H7 (cell line): Measurements from ENCODE around the gene WNT11. TPM values are rescaled to one million over a fixed set of nuclear protein-coding genes. Genes with fewer than 3 reads are reported as not detected.
A peak's percentile ranks its signal among the peaks of the same experiment; 100 is the strongest.

Experiments used
- DNase-seq: peaks from one replicate; pipeline ENCODE4 v3.0.0; 2012
- H3K27me3 ChIP-seq: 2 replicates; pipeline ENCODE4 v1.6.0; 2011; ENCODE audit warnings: mild to moderate bottlenecking, low read length; ENCODE audit not compliant: control insufficient read depth, insufficient read depth
- H3K36me3 ChIP-seq: replicated peaks from 2 replicates; pipeline ENCODE4 v1.5.1; 2011; ENCODE audit warnings: low read length; ENCODE audit not compliant: control insufficient read depth, insufficient read depth
- H3K4me3 ChIP-seq: 2 replicates; pipeline ENCODE4 v1.5.1; 2011; ENCODE audit warnings: low read depth, mild to moderate bottlenecking, control low read depth, low read length, moderate library complexity; ENCODE audit not compliant: insufficient read depth
- total RNA-seq: library from RNA; depleted of rRNA; stranded (reverse); fragments of >200 nt; shearing (Covaris generic); gene quantifications from 2 replicates; pipeline ENCODE4 v1.2.3, GENCODE V29; 2014

WNT11 gene
- total RNA-seq, 1 experiment from 2014 or later: 1.0 TPM

DNA sequence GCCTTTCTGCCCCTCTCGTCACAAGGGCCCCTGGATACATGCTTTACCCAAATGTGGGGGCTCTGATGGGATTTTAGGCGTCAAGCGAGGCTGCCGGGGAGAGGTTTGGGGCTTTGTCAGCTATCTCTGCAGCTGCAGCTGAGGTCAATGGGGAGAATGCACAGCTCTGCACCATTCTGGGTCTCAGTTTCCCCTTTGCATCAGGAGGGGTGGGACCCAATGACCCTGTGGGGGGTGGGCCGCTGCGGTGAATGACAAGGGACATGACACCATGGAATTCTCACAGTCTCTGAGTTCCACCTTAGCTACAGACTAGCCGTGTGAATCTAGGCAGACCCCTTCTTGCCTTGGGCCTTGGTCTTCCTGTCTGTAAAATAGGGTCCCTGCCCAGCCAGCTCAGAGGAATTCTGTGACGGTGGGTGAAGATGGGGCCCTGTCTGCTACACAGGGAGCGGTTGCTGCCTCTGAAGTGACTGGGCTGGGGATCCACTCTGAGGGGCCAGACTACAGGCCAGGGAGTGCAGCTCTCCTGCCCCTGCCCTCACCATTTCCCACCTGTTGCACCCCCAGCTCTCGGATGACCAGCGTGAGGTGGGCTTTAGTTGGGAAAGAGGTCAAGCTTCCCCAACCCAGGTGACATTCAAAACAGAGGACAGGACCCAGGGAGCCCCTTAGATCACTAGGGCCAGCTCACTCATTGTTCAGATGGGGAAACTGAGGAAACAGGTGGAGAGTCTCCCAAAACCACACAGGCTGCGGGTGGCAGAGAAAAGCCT, 35.9 kb upstream of the WNT11 start:
- Histone ChIP-seq H3K4me3 (no peak overlapping the region), H3K27me3 (peaks cover 21% of the 10 kb centered on the region), H3K36me3 (no peaks in the 10 kb centered on the region)
- DNase-seq: no peak

DNA sequence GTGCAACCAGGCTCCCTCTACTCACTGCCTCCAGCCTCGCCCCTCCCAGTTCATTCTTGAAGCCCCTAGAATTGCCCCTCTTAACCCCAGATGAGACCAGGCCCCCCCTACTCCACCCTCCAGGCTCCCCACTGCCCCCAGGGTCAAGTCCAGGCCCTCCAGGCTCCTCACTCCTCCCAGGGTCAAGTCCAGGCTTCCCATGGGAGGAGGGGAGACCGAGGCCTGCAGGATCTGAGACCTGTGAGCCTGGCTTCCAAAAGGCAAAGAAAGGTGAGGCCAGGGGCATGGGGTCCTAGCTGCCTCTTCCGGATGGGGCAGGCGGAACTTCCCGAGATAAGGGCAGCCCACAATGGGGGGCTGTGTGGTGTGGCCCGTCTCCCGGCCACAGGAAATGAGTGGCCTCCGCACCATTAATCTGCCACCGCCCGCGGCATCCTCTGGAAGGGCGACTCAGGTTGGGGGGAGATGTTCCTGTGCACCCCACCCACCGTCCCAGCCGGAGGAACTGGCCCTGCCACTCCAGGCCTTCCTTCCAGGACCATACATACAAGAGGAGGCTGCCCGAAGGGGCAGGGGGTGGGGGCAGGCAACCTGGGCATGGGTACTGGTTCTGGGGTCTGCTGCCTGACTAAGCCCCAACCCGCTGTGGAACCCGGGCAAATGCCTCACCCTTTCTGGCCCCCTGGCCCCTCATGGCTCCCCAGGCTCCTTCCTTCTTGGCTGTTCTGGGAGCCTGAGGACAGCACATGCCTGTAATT, 35.1 kb upstream of the WNT11 start:
- H3K4me3 ChIP-seq: no peak overlapping the region
- H3K27me3 ChIP-seq: peaks cover 21% of the 10 kb centered on the region
- no peak for DNase-seq
- H3K36me3 ChIP-seq: no peaks in the 10 kb centered on the region

DNA sequence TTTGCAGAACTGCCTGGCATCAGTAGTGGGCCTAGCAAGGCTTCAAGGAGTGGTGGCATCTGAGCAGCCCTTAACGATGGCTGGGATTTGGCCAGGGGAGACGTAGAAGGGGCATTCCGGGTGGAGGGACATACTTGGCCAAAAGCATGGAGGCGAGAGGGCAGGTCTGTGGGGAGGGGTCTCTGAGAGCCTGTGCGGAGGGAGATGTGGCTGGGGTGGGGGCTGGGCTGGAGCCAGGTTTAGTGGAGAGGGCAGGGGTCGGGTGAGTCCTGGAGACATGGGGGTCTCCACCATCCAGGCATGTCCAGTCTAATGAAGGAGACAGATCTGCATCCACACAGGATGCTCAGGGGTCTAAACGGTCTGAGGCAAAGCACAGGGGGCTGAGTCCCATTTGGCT, 34.4 kb upstream of the WNT11 start:
- no peak for DNase-seq
- no peak overlapping the region for H3K4me3 ChIP-seq
- peaks cover 21% of the 10 kb centered on the region for H3K27me3 ChIP-seq
- H3K36me3 ChIP-seq: no peaks in the 10 kb centered on the region

DNA sequence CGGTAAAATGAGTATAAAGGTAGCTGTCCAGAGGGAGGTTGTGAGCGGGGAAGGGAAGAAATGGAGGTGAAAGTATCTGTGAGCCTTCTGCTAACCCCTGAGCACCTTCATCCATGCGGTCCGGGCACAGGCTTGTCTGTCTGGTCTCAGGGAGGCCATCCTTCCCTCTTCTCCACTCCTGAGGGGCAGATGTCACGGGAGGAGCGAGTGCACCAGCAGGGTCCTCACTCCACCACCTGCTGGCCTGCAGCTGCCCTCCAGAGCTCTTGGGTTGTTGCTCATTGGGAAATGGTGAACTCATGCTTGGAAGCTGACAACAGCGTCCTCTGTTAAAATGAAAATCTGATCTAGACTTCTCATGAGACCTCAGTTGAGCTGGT, 33.8 kb upstream of the WNT11 start:
- Histone ChIP-seq H3K4me3 (no peak overlapping the region), H3K36me3 (no peaks in the 10 kb centered on the region), H3K27me3 (peaks cover 21% of the 10 kb centered on the region)
- DNase-seq: no peak

DNA sequence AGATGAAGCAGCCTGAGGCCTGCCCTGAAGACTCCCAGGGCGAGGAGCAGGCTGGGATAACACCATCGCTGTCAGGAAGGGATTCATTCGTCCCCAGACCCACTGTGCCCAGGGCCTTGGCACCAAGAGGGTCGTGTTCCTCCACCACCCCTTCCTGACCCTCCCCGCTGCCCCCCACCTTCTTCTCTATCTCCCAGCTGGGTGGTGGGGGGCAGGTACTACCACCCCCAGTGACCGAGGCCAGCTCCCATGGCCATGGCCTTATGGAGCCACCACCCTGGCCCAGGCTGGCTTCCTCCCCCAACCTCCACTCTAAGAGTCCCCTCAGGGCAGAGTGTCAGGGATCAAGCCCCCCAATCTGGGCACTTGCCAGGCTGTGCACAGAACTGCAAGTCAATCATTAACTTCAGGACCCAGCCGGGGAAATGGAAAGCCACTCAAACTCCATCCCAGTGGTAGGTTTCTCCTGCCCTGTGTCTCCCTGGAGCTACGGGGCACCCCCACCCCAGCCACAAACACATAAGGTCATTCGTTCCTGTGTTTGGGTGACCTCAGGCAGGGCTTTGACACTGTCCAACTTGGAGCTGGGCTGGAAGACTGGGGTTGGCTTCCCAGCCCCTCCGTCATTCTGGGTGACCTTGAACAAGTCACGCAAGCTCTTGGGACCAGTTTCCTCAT, 33.3 kb upstream of the WNT11 start:
- Histone ChIP-seq H3K27me3 (peaks cover 21% of the 10 kb centered on the region), H3K4me3 (no peak overlapping the region), H3K36me3 (no peaks in the 10 kb centered on the region)
- no peak for DNase-seq

DNA sequence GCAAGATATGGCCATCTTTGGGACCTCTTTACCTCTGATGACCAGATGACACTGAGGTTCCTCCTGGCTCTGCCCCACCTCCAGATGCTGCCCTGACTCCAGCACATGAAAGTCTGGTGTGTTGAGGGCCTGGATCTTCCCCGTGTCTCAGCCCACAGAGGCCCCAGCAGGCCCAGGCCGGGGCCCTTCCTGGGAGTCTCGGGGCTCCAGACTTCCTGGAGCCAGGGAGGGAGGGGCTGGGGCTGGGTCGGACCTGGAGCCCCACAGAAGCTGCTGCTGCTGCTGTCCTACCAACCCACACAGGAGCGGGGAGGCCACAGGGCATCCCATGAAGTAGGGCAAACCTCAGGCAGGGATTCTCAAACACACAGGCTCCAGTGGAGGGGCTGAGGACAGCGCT, 32.2 kb upstream of the WNT11 start:
- Histone ChIP-seq H3K27me3 (peaks cover 12% of the 10 kb centered on the region), H3K36me3 (no peaks in the 10 kb centered on the region), H3K4me3 (no peak overlapping the region)
- DNase-seq: no peak

DNA sequence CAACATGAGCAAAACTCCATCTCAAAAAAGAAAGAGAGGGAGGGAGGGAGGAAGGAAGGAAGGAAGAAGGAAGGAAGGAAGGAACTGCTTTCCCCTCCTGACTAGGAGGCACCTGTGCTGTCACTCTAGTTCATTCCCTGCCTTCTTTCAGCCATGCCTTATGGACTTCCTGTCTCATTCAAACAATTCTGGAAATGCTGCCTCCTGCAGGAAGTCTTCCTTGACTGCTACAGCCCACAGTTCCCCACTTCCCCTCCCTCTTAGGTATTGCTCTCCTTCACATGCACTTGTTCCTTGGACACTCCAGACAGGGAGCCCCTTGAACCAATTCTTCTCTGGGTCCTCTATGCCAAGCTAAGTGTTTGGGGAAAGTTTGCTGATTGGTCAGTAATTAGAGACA, 31.6 kb upstream of the WNT11 start:
- no peaks in the 10 kb centered on the region for H3K36me3 ChIP-seq
- no peak overlapping the region for H3K4me3 ChIP-seq
- peak; percentile 85 for DNase-seq
- H3K27me3 ChIP-seq: peaks cover 7% of the 10 kb centered on the region

DNA sequence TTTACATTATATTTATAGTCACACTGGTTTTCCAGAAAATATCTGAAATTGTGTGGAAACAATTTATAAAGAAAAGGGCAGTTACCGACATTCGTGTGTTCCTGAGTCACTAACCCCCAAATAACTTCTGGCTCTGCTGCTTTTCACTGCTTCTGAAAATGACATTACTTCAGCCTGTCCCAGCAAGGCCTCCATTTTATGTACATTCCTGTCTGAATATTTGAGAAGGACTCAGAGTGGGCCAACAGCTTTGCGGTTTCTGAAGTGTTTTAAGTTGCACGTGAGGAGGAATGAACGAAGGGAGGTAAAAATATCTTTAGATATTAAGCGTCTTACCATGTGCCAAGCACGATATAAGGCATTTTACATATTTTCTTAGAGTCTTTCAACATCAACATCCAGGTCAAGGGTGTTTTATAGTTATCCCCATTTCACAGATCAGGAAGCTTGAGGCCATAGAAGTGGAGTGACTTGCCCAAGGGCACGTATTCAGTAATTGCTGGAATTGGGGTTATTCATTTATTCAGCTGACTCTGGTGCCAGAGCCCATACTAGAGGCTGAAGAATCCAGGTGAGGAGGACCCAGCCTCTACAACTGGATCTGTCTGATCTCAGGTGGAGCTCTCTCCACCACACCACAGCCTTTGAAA, 30.8 kb upstream of the WNT11 start:
- 0 out of 2 replicates have a peak, but pooled peaks cover 2% of the 10 kb centered on the region for H3K27me3 ChIP-seq
- no peak for DNase-seq
- H3K4me3 ChIP-seq: peak overlapping the region; percentile 77
- H3K36me3 ChIP-seq: no peaks in the 10 kb centered on the region

DNA sequence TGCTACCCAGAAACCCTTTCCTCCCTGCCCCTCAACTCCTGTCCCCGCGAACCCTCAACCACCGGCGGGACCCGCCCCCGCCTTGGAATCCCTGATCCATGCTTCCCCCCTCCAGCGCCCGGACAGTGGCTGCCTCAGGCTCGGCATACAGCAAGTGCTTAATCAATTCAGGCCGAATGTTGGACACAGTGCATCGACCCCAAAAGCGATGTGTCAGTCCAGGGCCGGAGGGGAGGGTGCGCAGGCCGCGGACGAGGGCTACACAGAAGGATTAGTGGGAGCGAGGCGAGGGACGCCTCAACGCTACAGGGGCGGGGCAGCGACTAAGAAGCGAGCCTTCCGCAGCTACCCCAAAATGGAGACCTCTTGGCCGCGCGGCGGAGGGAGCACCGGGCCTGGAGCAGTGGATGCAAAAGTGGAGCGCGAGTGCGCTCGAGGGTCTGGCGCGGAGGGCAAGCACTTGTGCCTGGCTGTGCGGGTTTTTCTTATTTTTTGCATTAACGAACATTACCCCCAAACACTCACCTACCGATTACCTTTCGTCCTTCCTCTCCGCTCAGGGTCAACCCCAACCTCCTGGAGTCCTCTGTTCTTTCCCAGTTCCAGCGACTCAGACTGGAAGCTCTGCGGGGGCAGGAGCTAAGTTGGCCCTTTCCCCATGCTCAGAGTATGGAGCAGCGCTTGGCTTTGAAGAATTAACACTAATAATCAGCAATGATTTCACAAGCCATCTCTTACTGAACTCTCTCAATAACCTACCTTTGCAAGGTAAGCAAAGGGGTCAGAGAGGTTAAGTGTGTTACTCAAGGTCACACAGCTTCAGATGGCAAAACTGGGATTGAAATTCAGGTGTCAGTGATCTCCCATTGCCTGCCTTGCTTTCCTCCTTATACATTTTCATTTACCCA, 30.0 kb upstream of the WNT11 start:
- Histone ChIP-seq H3K4me3 (peak overlapping the region; percentile 77), H3K36me3 (no peaks in the 10 kb centered on the region), H3K27me3 (0 out of 2 replicates have a peak, but pooled peaks cover 2% of the 10 kb centered on the region)
- DNase-seq: peak; percentile 92

DNA sequence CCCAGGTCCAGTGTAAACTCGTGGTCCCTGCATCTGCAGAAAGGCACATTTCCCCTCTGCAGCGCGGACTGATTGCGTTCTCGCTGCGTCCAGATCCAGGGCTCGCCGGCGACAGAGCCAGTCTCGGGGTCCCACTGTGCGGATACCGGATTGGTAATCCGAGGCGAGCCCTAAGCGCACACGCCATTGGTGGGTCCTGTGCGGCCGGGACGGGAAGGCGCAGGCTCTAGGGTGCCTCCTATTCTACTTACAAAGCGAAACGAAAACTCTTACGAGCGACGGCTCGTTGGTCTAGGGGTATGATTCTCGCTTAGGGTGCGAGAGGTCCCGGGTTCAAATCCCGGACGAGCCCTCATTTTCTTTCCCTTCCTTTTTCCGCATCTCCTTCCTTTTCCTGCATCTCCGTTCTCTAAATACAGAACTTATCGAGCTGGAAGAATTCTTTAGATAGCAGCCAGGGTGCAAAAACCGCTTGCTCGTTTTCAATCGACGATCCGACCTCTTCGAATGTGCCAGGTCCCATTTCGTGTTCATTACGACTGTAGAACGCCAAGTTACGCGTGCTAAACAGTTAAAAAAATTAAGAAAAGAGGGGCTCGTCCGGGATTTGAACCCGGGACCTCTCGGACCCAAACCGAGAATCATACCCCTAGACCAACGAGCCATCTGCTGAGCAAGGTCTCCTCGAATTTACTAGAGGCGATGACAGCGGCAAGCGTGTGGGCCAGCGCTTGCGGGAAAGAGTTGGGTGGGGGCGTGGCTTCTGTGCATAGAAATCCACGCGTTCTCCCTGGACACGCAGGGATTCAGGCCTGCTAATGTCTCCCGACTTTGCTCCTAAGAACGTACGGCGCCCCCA, 29.2 kb upstream of the WNT11 start:
- peak overlapping the region; percentile 77 for H3K4me3 ChIP-seq
- DNase-seq: peak; percentile 99
- no peaks in the 10 kb centered on the region for H3K27me3 ChIP-seq
- no peaks in the 10 kb centered on the region for H3K36me3 ChIP-seq

DNA sequence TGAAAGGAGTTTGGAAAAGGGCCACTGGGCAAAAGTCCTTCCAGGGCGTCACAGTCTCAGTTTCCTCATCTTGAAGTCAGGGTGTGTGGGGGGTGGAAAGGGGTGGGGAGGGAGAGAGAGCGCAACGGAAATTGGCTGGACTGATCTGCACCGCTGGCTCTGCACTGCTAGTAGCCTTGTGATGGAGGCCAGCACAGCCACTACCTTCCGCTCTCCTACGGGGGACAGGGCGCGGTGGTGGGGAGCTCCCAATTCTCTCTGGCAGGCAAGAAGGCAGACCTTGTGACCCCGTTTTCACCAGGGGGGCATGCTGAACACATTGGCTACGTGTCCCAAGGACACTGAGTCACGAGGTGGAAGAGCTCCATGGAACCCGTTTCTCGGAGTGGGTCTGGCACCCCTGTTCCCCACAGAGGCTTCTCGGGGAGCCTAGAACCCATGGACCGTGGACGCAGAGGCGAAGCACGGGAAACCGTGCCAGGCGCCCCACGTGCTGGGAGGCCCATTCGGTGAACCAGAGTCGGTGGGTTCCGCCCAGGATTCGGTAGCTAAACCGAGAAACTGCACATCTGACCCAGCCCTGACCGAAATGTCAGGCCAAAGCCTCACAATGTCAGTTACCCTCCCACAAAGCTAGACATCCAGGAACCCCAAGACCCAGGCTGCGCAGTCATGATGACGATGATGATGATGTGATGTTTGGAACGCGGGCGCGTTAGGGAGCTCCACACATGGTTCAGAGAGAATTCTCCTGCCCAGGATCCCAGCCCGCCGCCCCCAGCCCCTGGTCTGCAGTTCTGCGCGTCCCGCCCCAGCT, 28.3 kb upstream of the WNT11 start:
- no peaks in the 10 kb centered on the region for H3K27me3 ChIP-seq

DNA sequence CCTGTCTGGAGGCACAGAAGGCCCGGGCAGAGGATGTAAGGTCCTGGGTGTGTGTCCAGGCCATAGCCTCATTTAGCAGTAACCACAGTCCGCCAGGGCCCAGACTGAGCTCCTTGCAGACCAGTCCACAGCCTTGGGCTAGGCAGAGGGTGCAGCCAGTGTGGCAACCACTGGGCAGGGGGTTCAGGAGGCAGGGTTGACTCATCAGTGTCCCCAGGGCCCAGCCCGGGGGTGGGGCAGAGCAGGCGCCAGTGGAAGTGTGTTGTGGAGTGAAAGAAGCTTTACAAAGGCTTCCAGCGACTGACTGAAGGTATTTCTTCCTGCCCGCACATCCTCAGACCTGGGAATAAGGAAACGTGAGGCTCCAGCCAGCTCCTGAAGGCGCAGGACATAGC, 27.7 kb upstream of the WNT11 start:
- H3K36me3 ChIP-seq: no peaks in the 10 kb centered on the region
- no peaks in the 10 kb centered on the region for H3K27me3 ChIP-seq
- H3K4me3 ChIP-seq: peak overlapping the region; percentile 77
- no peak for DNase-seq

More for the DNA sequence above, 28.3 kb upstream of the WNT11 start:
- Histone ChIP-seq H3K4me3 (peak overlapping the region; percentile 77), H3K36me3 (no peaks in the 10 kb centered on the region)
- DNase-seq: peak; percentile 76
